ENCODE results near the gene GYS2.

GRCh38 chr12:21523148-21523547 lies 81.5 kb downstream of the GYS2 start:
- TF ChIP-seq CTCF (IDR thresholded peaks at IDR 0.05 in 8 of 11, conservative IDR thresholded peaks at IDR 0.05 in 3 of 11) = no peak
- TF ChIP-seq POLR2A (IDR thresholded peaks at IDR 0.05) = no peak
